DND-41 (cell line): Measurements from ENCODE around the gene CPXM1.

Source experiments
- ATAC-seq: fragments of 200-7000 bp; cut with Tn5 transposase; 3 replicates; pipeline ENCODE4 v1.9.1; 2021; ENCODE audit warnings: low read depth; ENCODE audit not compliant: insufficient read depth
- DNase-seq: peaks from one replicate; pipeline ENCODE4 v3.0.0-alpha.2; 2020
- H2AFZ ChIP-seq: 2 replicates; pipeline ENCODE4 v1.6.0; 2012; ENCODE audit warnings: low read depth, low read length
- H3K27ac ChIP-seq: 2 replicates; pipeline ENCODE4 v1.5.1; 2012; ENCODE audit warnings: low read length, inconsistent platforms
- H3K27me3 ChIP-seq: fragments of 200-600 bp; sonication (generic); 2 replicates; pipeline ENCODE4 v1.6.0; 2012; ENCODE audit warnings: low read length, mild to moderate bottlenecking, inconsistent platforms; ENCODE audit not compliant: insufficient read depth, poor library complexity
- H3K36me3 ChIP-seq: 2 replicates; pipeline ENCODE4 v1.5.1; 2012; ENCODE audit warnings: low read length, inconsistent platforms; ENCODE audit not compliant: insufficient read depth
- H3K4me1 ChIP-seq: 2 replicates; pipeline ENCODE4 v1.5.1; 2012; ENCODE audit warnings: mild to moderate bottlenecking, low read length; ENCODE audit not compliant: insufficient read depth
- H3K4me2 ChIP-seq: 2 replicates; pipeline ENCODE4 v1.6.0; 2012; ENCODE audit warnings: mild to moderate bottlenecking, moderate library complexity, low read length, inconsistent platforms; ENCODE audit not compliant: insufficient read depth
- H3K4me3 ChIP-seq, 2 experiments: fragments of 200-600 bp in 1 of 2; shearing (Covaris generic) in 1 of 2; 2 replicates each; pipeline ENCODE4 v1.5.1; 2012 to 2016; ENCODE audit warnings: inconsistent platforms in 2 of 2, low read length in 2 of 2, mild to moderate bottlenecking in 2 of 2, low read depth in 1 of 2, moderate library complexity in 1 of 2
- H3K79me2 ChIP-seq: 2 replicates; pipeline ENCODE4 v1.6.0; 2012; ENCODE audit warnings: low read length, inconsistent platforms; ENCODE audit not compliant: insufficient read depth
- H3K9ac ChIP-seq: 2 replicates; pipeline ENCODE4 v1.6.0; 2012; ENCODE audit warnings: low read depth, mild to moderate bottlenecking, inconsistent platforms, low read length, moderate library complexity
- H3K9me3 ChIP-seq: 2 replicates; pipeline ENCODE4 v1.5.1; 2012; ENCODE audit warnings: low read length, moderate library complexity, mild to moderate bottlenecking, inconsistent platforms; ENCODE audit not compliant: insufficient read depth, severe bottlenecking
- H4K20me1 ChIP-seq: 2 replicates; pipeline ENCODE4 v1.6.0; 2012; ENCODE audit warnings: low read length; ENCODE audit not compliant: insufficient read depth
- CTCF ChIP-seq: IDR thresholded peaks from 2 replicates; pipeline ENCODE4 v1.5.1; 2012; ENCODE audit warnings: borderline replicate concordance, low read length, moderate library complexity, mild to moderate bottlenecking; ENCODE audit not compliant: poor library complexity, severe bottlenecking; ENCODE audit errors: extremely low read depth
- EZH2 ChIP-seq: IDR thresholded peaks from 3 replicates; pipeline ENCODE4 v1.6.1; 2012; ENCODE audit warnings: borderline replicate concordance, low read depth, mild to moderate bottlenecking, moderate library complexity, low read length, inconsistent platforms; ENCODE audit not compliant: severe bottlenecking

The CPXM1 gene

DNA sequence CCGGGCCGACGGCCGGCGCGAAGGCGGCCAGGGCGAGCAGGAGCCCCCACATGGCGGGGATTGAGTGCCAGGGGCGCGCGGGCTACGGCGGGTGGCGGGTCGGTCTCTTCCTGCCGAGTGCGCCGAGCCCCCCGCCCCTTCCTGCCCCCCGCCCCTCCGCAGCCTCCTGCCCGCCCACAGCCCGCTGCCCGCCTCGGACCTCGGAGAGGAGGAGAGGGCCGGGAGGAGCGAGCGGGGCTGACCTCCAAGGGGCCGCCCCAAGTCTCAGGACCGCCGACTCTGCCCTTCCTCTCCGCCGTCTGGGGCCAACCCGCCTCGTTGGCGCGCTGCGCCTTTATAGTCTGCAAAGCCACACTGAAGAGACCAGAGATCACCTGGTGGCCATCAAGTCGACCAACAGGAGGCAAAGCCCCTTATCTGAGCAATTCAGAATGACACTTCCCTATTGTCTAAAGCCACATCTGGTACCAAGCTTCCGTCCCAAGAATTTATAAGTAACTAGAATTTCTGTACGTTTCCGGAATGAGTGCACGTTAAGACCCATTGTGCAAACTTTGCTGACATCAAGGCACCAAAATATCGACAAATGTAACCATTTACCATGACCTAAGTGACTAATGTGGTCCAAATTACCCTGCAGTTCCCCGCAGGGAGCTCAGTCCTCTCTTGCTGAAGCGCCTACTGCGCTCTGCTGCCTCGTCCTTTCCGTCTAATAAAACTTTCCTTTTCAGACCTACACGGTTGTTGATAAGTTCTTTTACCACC lies at the start of gene CPXM1:
CPXM1 (minus strand) TSS at position 107 of the 765 bp plus-strand sequence; CDS start at position 52, 55 bp downstream.
- no peak for TF ChIP-seq EZH2
- TF ChIP-seq CTCF: no peak
- Histone ChIP-seq H3K4me3 (no peak within 1 kb of the TSS), H3K4me1 (no peaks in the 10 kb centered on the region), H3K27ac (no peak within 1 kb of the TSS), H3K4me2 (no peak within 1 kb of the TSS), H3K36me3 (no peaks in the 10 kb centered on the region), H4K20me1 (peaks cover 20% of the 10 kb centered on the region), H3K79me2 (no peaks in the 10 kb centered on the region), H3K9ac (no peak within 1 kb of the TSS), H3K27me3 (peaks cover 31% of the 10 kb centered on the region), H3K9me3 (no peaks in the 10 kb centered on the region), H2AFZ (no peak within 1 kb of the TSS)
- ATAC-seq (no peak), DNase-seq (no peak)

DNA sequence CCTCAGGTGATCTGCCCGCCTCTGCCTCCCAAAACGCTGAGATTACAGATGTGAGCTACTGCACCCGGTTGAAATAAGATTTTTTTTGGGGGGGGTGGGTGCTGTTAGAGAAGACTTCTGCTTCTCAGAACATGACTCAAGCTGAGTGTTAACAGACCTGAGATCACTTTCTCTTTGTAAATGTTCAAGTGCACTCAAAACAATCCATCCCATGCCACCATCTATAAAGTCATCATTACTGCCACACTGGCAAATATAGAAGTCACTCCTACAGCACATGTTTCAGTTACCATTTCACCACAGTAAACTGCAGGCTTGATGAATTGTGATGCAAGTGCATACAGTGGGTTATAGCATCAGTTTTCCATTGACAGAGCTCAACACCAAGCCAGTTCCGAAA lies 49.1 kb upstream of the CPXM1 start:
- no peaks in the 10 kb centered on the region for H3K79me2 ChIP-seq
- H2AFZ ChIP-seq: no peak overlapping the region
- H4K20me1 ChIP-seq: peaks cover 16% of the 10 kb centered on the region
- TF ChIP-seq EZH2 (no peak), CTCF (no peak)
- no peak overlapping the region for H3K9ac ChIP-seq
- H3K27ac ChIP-seq: no peak overlapping the region
- no peaks in the 10 kb centered on the region for H3K4me1 ChIP-seq
- H3K36me3 ChIP-seq: no peaks in the 10 kb centered on the region
- ATAC-seq (no peak), DNase-seq (no peak)
- H3K9me3 ChIP-seq: no peaks in the 10 kb centered on the region
- no peak overlapping the region for H3K4me2 ChIP-seq
- H3K27me3 ChIP-seq: no peaks in the 10 kb centered on the region
- no peak overlapping the region for H3K4me3 ChIP-seq

- peak; percentile 2 for DNase-seq
- Histone ChIP-seq H3K27ac (no peak overlapping the region), H4K20me1 (peaks cover 16% of the 10 kb centered on the region), H3K27me3 (no peaks in the 10 kb centered on the region), H3K36me3 (no peaks in the 10 kb centered on the region), H2AFZ (no peak overlapping the region), H3K9me3 (no peaks in the 10 kb centered on the region), H3K9ac (no peak overlapping the region), H3K79me2 (no peaks in the 10 kb centered on the region), H3K4me1 (no peaks in the 10 kb centered on the region), H3K4me3 (no peak overlapping the region), H3K4me2 (no peak overlapping the region)
- no peak for TF ChIP-seq EZH2
- TF ChIP-seq CTCF: no peak
- ATAC-seq: no peak
These were observed 47.4 kb upstream of the CPXM1 start for GRCh38 chr20:2847802-2848201.
